HG03139 (cell line): ENCODE data around the gene FBRSL1.
A peak's percentile ranks its signal among the peaks of the same experiment; 100 is the strongest.
"Not testable (repeated sequence)": the region's sequence is repeated elsewhere in the genome, so short reads cannot be mapped to it uniquely, and the experiment has no call there.

Experiments used
- ATAC-seq: cut with Tn5 transposase; IDR thresholded peaks from one replicate; pipeline ENCODE4 v1.9.1; 2021; ENCODE audit not compliant: unreplicated experiment

FBRSL1 gene

DNA sequence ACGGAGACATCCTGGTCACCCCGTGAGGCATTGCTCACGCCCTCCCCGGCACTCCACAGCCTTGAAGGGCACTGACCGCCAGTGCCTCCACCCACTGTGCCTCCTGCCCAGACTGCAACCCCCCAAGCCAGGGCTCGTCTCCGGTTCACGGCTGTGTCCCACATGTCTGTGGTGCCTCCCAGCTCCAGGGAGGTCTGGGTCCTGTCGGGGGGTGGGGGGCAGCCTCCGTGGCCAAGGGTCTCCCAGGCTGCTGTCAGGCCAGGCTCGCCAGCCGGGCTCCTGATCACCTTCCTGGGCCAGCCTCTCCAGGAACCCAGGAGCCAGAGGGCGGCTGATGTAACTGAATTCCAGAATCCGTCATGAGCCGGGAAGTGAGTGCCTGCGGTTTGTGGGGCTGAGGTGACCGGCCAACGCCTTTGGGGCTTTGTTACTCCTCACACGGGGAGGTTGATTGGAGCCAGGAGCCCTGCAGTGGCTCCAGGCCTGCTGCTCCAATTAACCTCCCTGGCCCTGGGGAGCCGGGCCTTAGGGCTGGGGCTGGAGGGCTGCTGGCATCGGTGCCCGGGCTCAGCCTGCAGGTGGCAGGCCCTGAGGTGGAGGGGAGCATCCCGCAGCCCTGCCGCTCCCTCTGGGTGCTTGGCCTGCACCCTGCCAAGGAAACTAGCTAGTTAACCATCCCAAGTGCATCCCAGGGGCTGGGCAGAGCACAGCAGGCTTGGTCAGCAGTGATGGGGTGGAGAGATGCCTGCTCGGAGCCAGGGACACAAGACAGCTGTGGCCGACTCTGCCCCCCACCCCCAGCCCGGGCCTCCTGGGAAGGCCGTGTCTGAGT is 36.4 kb upstream of the FBRSL1 start:
- ATAC-seq = no peak

DNA sequence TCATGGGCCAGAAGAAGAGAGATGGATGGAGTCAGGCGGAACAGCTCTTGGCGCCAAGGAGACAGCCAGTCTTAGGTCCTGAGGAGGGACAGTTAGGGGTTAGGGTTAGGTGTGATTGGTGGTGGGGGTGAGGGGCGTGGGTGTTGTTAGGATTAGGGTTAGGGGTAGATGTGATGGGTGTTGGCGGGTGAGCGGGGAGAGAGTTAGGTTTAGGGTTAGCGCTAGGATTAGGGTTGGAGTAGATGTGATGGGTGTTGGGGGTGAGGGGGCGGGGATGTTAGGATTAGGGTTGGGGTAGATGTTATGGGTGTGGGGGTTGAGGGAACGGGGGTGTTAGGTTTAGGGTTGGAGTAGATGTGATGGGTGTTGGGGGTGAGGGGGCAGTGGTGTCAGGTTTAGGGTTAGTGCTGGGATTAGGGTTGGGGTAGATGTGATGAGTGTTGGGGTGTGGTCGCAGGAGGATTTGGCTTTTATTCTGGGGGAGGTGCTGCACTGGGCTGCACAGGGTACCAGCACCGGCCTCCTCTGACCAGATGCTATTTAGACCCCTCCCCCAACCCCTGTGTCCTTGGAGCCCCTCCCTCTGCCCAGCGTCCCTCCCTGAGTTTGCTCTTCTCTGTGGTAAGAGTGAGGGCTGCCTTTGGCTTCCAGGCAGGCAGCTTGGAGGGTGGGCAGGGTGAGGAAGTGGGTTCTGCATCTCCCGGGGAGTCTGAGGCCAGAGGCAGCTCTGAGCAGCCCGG is 35.6 kb upstream of the FBRSL1 start:
- no peak for ATAC-seq

DNA sequence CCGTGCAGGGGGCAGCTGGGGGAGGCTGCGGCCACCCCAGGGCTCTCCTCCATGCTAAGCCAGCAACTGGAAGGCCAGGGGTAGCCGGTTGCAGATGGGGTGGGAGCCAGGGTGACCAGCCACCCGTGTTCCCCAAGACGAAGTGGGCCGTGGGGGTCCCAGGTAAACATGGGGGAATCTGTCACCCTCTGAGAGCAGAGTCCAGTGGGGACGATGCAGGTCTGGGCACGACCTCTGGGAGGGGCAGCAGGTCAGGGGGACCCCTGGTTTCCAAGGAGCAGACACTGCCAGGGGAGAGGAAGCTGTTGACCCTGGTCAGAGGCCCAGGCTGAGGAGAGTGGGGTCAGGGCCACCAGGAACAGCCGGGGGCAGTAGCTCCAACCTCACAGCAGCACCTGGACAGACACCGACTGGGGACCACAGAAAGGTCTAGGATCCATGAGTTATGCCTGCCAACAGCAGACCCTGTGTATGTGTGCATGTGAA is 35.0 kb upstream of the FBRSL1 start:
- no peak for ATAC-seq

DNA sequence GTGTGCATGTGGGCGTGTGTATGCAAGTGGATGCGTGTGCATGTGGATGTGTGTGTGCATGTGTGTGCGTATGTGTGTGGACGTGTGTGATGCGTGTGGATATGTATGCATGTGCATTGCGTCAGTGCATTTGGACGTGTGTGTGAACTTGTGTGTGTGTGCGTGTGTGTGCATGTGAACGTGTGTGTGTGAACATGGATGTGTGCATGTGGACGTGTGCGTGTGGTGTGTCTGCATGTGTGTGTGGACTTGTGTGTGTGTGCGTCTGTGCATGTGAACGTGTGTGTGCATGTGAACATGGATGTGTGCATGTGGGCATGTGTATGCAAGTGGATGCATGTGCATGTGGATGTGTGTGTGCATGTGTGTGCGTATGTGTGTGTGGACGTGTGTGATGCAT is 34.4 kb upstream of the FBRSL1 start:
- no peak for ATAC-seq

DNA sequence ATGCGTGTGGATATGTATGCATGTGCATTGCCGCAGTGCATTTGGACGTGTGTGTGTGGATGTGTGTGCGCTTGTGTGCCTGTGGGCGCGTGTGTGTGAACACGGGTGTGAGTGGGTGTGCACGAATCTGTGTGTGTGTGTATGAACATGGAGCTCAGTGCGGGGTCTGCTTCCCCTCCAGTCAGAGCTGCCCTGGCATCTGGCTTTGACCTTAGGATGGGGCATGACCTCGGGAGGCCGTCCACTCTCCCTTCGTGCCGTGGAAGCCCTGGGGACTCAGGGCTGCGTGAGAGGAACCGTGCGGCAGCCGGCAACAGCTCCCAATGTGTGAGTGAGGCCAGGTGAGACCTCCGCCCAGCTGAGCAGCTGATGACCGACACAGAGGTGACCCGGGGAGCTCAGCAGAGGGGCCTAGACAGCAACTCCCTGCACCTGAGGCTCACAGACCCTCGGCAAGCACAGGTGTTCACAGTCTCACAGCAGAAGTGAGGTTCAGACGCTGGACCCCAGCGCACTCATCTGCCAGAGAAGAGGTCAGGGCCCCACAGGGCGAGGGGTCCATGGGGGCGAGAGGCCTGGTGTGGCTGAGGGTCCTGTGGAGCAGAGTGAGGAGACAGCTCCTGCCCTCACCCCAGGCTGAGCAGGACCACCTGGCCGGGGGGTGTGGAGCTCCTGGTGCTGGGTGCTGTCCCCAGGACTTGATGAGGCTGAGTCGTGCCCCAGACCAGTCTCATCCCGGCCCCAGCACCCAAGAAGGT is 33.6 kb upstream of the FBRSL1 start:
- no peak for ATAC-seq

DNA sequence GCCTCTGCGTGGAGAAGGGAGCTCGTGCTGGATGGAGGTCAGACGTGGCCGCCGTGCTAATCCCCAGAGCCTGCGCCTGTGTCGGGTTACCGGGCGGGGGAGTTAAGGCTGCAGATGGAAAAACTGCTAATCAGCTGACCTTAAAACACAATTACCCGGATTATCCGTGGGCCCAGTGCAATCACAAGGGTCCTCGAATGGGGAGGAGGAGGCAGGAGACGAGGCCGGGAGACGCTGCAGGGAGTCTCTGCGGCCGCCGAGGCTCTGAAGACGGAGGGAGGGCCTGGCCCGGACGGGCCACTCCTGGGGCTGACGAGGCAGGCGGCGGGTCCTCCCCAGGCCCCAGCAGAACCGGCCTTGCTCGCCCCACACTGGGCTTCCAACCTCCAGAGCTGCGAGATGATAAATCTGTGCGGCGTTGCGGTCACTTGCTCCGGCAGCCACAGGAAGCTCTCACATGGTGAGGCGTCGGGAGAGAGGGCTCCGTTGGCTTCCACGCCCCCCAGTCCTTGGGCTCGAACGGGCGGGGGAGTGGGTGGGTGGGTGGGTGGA is 32.9 kb upstream of the FBRSL1 start:
- ATAC-seq = no peak

DNA sequence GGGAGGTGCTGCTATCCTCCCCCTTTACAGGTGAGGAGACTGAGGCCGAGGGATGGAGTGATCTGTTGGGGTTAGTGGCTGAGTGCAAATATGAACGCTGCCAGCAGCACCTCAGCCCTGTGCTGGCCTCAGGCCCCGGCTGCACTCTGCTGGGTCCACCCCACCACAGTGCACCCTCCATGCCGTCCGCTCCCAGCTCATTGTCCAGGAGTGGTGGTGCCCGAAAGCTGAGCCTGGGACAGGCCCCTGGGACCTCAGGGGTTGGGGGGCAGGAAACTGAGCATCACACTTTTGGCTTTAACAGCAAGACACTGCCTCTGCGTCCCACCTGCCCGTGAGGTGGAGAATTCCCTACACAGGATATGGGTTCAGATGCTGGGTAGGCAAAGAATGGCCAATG is 31.5 kb upstream of the FBRSL1 start:
- no peak for ATAC-seq

DNA sequence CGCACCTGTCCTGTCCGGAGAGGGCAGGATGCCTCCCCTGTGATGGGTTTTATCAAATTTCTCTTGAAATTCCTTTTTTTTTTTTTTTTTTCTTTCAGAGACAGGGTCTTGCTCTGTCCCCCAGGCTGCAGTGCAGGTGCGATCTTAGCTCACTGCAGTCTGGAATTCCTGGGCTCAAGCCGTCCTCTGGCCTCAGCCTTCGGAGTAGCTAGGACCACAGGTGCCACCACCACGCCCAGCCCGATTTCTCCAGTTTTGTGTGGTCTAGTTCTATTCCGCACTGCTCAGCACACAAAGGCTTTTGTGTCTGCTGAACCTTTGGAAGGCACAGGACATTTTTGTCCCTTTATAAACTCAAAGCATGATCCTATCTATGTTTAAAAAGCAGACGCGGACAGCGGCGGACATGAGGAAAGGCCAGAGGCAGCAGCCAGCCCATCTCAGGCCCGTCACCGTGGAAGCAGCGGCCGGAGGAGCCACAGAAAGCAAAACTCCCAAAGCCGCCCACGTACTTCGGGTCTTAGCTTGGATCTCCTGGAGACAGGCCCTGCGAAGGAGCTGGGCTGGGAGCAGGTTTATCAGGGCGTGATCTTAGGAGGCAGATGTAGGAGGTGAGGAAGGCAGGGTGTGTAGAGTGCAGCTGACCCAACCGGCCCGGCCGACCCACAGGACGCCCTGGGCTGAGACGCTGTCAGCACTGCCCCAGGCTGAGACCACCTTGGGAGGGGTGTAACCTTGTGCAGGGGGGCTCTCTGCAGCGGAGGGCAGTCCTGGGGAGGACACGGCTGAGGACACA is 30.9 kb upstream of the FBRSL1 start:
- no peak for ATAC-seq

DNA sequence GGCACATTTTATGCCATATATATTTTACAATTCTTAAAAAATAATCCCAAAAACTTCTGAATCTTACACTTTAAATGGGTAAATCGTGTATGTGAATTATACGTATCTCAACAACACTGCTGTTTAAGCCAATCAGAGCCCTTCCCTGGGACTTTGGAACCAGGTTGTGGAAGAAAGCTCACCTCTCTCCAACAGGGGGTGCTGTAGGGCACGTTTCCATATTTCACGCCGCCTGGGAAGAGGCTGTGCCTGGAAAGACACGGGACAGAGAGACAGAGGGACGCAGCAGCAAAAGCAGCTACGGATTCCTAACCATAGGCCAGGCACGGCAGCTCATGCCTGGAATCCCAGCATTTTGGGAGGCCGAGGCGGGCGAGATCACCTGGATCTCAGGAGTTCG is 29.4 kb upstream of the FBRSL1 start:
- no peak for ATAC-seq

DNA sequence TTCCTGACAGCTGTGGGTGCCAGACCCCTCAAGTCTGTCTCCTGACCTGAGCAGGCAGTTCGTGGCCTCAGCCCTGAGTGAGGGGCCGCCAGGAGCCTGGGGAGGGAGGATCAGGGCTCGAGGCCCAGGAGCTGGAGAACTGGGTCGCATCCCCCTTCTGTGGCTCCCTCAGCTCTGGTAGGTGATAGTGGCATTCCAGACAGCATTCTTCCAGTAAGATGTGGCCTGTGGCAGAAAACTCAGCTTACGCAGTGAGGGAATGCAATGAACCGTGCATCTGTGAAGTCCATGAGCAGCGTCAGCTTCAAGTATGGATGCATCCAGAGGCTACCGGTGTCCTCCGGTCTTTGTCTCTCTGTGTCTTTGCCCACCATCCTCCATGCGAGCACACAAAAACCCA is 28.4 kb upstream of the FBRSL1 start:
- ATAC-seq = no peak

DNA sequence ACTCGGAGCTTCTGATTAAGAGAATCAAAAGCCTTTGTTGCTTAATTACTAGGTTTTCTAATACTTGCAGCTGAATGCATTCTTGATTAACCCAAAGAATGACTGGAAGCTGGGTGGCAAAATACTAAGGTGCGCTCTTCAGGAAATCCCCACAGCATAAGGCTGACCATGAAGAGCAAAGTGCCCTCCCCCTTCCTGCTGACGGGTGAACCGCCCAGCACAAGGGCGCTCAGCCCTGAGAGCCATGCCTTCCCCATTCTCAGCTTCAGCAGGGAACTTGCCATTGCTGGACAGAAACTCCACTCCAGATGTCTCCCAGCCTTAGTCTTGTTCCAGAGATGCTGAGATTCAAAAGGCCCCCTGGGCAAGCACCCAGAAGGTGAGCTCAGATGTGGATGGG is 27.2 kb upstream of the FBRSL1 start:
- ATAC-seq = no peak

DNA sequence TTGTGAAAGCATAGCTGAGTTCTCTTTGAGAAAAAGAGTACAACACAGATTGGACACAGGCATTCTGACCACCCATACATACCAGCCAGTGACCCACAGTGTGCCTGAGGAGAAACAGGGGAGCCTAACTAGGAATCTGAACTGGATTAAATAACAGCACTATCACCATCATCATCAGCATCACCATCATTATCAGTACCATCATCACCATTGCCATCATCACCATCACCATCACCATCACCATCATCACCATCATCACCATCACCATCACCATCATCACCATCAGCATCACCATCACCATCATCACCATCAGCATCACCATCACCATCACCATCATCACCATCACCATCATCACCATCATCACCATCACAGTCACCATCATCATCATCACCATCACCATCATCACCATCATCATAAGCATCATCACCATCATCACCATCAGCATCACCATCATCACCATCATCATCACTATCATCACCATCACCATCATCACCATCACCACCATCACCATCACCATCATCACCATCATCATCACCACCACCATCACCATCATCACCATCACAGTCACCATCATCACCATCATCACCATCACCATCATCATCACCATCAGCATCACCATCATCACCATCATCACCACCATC is 26.5 kb upstream of the FBRSL1 start:
- ATAC-seq = not testable (repeated sequence)

DNA sequence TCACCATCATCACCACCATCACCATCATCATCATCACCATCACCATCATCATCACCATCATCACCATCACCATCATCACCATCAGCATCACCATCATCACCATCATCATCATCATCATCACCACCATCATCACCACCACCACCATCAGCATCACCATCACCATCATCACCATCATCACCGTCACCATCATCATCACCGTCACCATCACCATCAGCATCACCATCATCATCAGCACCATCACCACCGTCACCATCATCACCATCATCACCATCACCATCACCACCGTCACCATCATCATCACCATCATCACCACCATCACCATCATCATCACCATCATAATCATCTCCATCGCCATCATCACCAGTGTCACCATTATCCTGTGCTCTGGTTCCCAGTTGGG is 25.6 kb upstream of the FBRSL1 start:
- ATAC-seq = not testable (repeated sequence)

DNA sequence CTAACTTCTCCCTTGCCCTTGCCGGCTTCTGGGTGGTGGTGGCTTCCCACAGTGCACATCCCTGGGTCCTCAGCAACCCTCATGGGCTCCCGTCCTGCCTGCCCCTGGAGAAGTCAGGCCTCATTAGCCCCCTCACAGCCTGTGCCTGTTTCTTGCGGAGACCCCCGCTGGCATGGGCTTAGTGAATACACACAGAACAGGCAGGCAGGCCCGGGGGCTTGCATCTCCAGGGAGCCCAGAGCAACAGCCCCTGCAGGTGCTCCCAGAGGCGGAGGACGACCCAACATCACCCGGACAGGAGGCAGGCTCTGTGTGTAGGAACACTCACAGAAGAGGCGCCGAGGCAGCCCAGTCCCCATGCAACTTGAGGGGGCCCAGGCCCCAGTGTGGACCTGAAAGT is 25.1 kb upstream of the FBRSL1 start:
- ATAC-seq = no peak

DNA sequence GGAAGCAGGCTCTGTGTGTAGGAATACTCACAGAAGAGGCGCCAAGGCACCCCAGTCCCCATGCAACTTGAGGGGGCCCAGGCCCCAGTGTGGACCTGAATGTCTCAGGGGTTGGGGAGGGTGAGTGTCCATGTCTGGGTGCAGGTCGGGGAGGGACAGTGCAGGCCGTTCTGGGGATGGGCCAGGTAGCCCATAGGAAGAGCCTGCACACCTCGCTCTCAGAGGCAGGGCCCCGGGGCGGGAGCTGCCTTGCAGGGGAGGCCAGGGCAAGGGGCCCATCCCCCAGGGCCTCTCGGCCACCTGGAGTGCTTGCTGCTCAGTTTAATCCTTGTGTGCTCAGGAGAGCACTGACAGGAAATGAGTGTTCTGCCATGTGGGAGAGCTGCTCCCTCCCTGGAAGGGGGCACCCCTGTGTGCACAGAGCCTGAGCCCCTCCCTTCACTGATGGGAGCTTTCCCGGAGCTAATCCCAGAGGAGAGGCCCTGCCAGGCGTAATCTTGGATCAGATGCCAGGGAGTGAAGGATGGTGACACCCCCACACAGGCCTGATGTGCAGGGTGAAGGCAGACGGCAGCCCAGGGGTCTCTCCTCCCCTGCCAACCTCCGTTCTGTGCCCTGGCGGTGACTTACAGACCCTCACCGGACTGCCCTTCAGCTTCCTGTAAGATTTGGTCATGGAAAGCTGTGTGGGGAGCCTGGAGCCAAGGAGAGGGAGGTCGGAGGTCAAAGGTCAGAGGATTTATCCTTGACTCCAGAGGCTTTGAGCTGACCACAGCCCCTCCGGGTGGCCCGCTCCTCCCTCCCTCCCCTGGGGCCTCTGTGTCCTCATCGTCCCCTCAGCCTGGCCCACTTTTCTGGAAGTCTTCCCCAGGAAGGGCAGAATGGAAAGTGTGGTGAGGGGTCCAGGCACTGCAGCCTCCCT is 24.4 kb upstream of the FBRSL1 start:
- no peak for ATAC-seq

DNA sequence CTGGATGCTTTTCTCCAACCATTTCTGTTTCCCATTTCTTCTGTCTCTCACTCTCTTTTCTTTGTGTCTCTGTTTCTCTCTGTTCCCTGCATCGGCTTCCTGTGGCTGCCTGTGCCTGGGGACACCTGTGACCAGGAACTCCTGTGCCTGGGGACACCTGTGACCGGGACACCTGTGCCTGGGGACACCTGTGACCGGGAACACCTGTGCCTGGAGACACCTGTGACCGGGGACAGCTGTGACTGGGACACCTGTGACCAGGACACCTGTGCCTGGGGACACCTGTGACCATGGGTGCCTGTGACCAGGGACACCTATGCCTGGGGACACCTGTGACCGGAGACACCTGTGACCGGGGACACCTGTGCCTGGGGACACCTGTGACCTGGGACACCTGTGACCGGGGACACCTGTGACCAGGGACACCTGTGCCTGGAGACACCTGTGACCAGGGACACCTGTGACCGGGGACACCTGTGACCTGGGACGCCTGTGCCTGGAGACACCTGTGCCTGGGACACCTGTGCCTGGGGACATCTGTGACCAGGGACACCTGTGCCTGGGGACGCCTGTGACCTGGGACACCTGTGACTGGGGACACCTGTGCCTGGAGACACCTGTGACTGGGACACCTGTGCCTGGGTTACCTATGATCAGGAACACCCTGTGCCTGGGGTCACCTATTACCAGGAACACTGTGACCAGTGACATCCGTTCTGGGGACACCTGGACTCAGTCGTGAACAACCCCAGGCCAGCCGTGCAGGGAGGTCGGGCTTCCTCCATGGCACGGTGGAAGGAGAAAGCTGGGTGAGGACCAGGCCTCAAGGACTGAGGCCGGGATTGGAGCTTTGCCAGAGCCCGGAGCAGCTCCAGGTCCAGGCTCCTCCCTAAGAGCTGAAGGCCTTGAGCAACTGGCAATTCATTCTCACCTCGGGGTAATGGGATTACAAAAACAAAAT is 23.4 kb upstream of the FBRSL1 start:
- no peak for ATAC-seq

DNA sequence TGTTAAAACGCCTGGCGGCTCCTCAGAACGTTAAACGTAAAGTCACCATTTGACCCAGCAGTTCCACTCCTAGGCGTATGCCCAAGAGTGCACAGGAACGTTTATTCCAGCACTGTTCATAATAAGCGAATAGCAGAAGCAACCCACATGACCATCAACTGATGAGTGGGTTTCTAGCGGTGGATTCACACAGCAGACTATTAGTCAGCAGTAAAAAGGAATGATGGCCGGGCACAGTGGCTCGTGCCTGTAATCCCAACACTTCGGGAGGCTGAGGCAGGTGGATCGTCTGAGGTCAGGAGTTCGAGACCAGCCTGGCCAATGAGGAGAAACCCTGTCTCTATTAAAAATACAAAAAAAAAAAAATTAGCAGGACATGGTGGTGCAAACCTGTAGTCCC is 22.4 kb upstream of the FBRSL1 start:
- no peak for ATAC-seq

DNA sequence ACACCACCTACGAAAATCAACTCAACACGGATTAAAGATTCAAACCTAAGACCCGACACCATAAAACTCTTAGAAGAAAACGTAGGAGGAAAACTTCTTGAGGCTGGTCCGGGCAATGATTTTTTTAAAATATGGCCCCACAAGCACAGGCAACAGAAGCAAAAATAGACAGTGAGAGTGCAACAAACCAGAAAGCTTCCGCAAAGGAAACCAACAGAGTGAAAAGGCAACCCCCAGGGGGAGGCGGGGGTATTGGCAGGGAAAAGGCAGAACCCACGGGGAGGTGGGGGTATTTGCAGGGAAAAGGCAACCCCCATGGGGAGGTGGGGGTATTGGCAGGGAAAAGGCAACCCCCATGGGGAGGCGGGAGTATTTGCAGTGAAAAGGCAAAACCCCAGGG is 20.5 kb upstream of the FBRSL1 start:
- peak; percentile 49 for ATAC-seq
